ENCODE results near the gene CLPTM1. TPM values are rescaled to one million over a fixed set of nuclear protein-coding genes. Genes with fewer than 3 reads are reported as not detected.

The CLPTM1 gene
- total and polyA plus RNA-seq, 9 of the 15 experiments (the other 6 are each of a cell fraction or from before 2014, with no cell fraction given), result 0.37 to 96.0 (median 27.5) TPM

DNA sequence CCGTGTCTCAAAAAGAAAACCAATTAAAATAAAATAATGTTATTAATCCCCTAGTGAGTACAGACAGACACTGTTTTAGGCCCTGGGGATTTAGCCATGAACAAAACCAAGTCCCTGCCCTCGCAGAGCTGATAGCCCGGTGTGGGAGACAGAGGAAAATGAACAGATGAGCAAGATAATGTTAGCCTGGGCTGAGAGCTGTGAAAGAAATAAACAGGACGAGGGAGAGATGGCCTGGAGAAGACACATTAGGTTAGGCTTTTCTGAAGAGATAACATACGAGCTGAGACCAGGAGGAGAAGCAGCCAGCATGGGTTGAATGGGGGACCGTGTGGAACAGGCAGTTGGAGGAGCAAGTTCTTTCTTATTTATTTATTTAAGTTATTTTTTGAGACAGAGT is 55.1 kb downstream of the CLPTM1 start (continued):
- TF ChIP-seq, protein P1, sequence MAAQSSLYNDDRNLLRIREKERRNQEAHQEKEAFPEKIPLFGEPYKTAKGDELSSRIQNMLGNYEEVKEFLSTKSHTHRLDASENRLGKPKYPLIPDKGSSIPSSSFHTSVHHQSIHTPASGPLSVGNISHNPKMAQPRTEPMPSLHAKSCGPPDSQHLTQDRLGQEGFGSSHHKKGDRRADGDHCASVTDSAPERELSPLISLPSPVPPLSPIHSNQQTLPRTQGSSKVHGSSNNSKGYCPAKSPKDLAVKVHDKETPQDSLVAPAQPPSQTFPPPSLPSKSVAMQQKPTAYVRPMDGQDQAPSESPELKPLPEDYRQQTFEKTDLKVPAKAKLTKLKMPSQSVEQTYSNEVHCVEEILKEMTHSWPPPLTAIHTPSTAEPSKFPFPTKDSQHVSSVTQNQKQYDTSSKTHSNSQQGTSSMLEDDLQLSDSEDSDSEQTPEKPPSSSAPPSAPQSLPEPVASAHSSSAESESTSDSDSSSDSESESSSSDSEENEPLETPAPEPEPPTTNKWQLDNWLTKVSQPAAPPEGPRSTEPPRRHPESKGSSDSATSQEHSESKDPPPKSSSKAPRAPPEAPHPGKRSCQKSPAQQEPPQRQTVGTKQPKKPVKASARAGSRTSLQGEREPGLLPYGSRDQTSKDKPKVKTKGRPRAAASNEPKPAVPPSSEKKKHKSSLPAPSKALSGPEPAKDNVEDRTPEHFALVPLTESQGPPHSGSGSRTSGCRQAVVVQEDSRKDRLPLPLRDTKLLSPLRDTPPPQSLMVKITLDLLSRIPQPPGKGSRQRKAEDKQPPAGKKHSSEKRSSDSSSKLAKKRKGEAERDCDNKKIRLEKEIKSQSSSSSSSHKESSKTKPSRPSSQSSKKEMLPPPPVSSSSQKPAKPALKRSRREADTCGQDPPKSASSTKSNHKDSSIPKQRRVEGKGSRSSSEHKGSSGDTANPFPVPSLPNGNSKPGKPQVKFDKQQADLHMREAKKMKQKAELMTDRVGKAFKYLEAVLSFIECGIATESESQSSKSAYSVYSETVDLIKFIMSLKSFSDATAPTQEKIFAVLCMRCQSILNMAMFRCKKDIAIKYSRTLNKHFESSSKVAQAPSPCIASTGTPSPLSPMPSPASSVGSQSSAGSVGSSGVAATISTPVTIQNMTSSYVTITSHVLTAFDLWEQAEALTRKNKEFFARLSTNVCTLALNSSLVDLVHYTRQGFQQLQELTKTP (IDR thresholded peaks at IDR 0.05; ENCODE audit: low read depth in 1 of 2, partially characterized antibody in 2 of 2), result peak in 1 of 2 experiments; percentile 47
- TF ChIP-seq, protein P2, sequence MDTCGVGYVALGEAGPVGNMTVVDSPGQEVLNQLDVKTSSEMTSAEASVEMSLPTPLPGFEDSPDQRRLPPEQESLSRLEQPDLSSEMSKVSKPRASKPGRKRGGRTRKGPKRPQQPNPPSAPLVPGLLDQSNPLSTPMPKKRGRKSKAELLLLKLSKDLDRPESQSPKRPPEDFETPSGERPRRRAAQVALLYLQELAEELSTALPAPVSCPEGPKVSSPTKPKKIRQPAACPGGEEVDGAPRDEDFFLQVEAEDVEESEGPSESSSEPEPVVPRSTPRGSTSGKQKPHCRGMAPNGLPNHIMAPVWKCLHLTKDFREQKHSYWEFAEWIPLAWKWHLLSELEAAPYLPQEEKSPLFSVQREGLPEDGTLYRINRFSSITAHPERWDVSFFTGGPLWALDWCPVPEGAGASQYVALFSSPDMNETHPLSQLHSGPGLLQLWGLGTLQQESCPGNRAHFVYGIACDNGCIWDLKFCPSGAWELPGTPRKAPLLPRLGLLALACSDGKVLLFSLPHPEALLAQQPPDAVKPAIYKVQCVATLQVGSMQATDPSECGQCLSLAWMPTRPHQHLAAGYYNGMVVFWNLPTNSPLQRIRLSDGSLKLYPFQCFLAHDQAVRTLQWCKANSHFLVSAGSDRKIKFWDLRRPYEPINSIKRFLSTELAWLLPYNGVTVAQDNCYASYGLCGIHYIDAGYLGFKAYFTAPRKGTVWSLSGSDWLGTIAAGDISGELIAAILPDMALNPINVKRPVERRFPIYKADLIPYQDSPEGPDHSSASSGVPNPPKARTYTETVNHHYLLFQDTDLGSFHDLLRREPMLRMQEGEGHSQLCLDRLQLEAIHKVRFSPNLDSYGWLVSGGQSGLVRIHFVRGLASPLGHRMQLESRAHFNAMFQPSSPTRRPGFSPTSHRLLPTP (IDR thresholded peaks at IDR 0.05; ENCODE audit: borderline replicate concordance, extremely low read depth, insufficient read length), result no peak
- TF ChIP-seq MEF2A (IDR thresholded peaks at IDR 0.05; ENCODE audit: control insufficient read depth, low read depth, low read length), result no peak
- TF ChIP-seq, protein P3, sequence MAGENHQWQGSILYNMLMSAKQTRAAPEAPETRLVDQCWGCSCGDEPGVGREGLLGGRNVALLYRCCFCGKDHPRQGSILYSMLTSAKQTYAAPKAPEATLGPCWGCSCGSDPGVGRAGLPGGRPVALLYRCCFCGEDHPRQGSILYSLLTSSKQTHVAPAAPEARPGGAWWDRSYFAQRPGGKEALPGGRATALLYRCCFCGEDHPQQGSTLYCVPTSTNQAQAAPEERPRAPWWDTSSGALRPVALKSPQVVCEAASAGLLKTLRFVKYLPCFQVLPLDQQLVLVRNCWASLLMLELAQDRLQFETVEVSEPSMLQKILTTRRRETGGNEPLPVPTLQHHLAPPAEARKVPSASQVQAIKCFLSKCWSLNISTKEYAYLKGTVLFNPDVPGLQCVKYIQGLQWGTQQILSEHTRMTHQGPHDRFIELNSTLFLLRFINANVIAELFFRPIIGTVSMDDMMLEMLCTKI (IDR thresholded peaks at IDR 0.05; ENCODE audit: partially characterized antibody), result no peak
- no peak for TF ChIP-seq MYNN (IDR thresholded peaks at IDR 0.05)
- no peak for TF ChIP-seq MYNN (CRISPR knock-in tag; IDR thresholded peaks at IDR 0.05)
- peak; percentile 42 to 56; a peak in 1 of 4 replicates for TF ChIP-seq FOXK2 (conservative IDR thresholded peaks at IDR 0.05 in 1 of 2, IDR thresholded peaks at IDR 0.05 in 1 of 2; ENCODE audit: low read depth in 2 of 2)
- TF ChIP-seq STAG1 (CRISPR knock-in tag; IDR thresholded peaks at IDR 0.05; ENCODE audit: borderline replicate concordance), result no peak
- no peak for TF ChIP-seq PRPF4 (IDR thresholded peaks at IDR 0.05; ENCODE audit: insufficient read depth, low read depth, low read length, poor library complexity, severe bottlenecking)
- TF ChIP-seq HDAC2 (IDR thresholded peaks at IDR 0.05), result no peak
- TF ChIP-seq, protein P4, sequence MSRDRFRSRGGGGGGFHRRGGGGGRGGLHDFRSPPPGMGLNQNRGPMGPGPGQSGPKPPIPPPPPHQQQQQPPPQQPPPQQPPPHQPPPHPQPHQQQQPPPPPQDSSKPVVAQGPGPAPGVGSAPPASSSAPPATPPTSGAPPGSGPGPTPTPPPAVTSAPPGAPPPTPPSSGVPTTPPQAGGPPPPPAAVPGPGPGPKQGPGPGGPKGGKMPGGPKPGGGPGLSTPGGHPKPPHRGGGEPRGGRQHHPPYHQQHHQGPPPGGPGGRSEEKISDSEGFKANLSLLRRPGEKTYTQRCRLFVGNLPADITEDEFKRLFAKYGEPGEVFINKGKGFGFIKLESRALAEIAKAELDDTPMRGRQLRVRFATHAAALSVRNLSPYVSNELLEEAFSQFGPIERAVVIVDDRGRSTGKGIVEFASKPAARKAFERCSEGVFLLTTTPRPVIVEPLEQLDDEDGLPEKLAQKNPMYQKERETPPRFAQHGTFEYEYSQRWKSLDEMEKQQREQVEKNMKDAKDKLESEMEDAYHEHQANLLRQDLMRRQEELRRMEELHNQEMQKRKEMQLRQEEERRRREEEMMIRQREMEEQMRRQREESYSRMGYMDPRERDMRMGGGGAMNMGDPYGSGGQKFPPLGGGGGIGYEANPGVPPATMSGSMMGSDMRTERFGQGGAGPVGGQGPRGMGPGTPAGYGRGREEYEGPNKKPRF (IDR thresholded peaks at IDR 0.05; ENCODE audit: low read depth, low read length), result no peak
- TF ChIP-seq ARID1B (IDR thresholded peaks at IDR 0.05), result peak; percentile 65
- no peak for TF ChIP-seq RBM39 (optimal IDR thresholded peaks at IDR 0.05; ENCODE audit: low read depth, low read length)

All from K562 (cell line).